SU-DHL-6 (cell line): ENCODE results near the gene EME1.

Source experiments
- EZH2phosphoT487 ChIP-seq: fragments of 200-600 bp; sonication (generic), shearing (Covaris generic); conservative IDR thresholded peaks from 2 replicates; pipeline ENCODE4 v1.6.1; 2018; ENCODE audit warnings: mild to moderate bottlenecking, antibody characterized with exemption, low read length, moderate library complexity, mixed read lengths
- TF ChIP-seq, protein P1 (sequence below): fragments of 200-600 bp; sonication (generic); IDR thresholded peaks from one replicate; pipeline ENCODE4 v1.5.1; 2017; ENCODE audit warnings: antibody characterized with exemption, mild to moderate bottlenecking, low read length, moderate library complexity; ENCODE audit not compliant: insufficient read depth, poor library complexity, severe bottlenecking

DNA sequence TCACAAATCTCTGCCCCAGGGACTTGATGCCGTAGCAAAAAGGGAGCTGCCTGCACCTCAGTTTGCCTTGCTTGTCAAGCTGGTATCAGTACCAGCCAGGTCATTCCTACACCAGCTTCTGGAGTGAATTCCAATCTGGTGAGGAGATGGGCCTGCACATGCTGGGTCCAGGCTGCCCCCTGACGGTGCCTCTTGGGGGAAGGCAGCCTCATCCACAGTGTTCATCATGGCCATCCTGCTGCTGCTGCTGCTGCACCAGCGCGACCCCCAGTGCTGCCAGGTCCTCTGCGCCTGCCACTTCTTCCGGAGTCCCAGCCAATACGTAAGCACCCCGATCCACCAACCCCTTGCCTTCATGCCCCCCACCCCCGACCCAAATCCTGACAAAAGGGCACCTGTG, 8.3 kb upstream of the EME1 start:
- TF ChIP-seq, protein P1, sequence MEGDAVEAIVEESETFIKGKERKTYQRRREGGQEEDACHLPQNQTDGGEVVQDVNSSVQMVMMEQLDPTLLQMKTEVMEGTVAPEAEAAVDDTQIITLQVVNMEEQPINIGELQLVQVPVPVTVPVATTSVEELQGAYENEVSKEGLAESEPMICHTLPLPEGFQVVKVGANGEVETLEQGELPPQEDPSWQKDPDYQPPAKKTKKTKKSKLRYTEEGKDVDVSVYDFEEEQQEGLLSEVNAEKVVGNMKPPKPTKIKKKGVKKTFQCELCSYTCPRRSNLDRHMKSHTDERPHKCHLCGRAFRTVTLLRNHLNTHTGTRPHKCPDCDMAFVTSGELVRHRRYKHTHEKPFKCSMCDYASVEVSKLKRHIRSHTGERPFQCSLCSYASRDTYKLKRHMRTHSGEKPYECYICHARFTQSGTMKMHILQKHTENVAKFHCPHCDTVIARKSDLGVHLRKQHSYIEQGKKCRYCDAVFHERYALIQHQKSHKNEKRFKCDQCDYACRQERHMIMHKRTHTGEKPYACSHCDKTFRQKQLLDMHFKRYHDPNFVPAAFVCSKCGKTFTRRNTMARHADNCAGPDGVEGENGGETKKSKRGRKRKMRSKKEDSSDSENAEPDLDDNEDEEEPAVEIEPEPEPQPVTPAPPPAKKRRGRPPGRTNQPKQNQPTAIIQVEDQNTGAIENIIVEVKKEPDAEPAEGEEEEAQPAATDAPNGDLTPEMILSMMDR, result no peak
- no peak for TF ChIP-seq EZH2phosphoT487
